Activated naive CD4-positive, alpha-beta T cell treated with anti-CD3 and anti-CD28 coated beads for 36 hours (primary cell): ENCODE data around the gene RUNDC1. TPM values are rescaled to one million over a fixed set of nuclear protein-coding genes. Genes with fewer than 3 reads are reported as not detected.

ENCODE experiments used
- CTCF ChIA-PET: fragments of 350-600 bp; sonication (Branson Sonifier 250); formaldehyde crosslinking; loops from one replicate; lab custom pipeline; 2021; ENCODE audit warnings: antibody characterized with exemption; lab: Charles Lee
- DNase-seq: peaks from one replicate; pipeline ENCODE4 v3.0.0-alpha.2; 2020
- H3K27ac Mint-ChIP-seq: one replicate; pipeline ENCODE4 v1.8.0; 2021; ENCODE audit warnings: mild to moderate bottlenecking, mixed read lengths
- H3K27me3 Mint-ChIP-seq: one replicate; pipeline ENCODE4 v1.8.0; 2021; ENCODE audit warnings: low read depth, mixed read lengths
- H3K36me3 Mint-ChIP-seq: one replicate; pipeline ENCODE4 v1.8.0; 2021; ENCODE audit warnings: low read depth, mixed read lengths
- H3K4me1 Mint-ChIP-seq: one replicate; pipeline ENCODE4 v1.8.0; 2021; ENCODE audit warnings: low read depth, mixed read lengths
- H3K4me3 Mint-ChIP-seq: one replicate; pipeline ENCODE4 v1.8.0; 2021; ENCODE audit warnings: mild to moderate bottlenecking, moderate library complexity, mixed read lengths
- H3K9me3 Mint-ChIP-seq: one replicate; pipeline ENCODE4 v1.8.0; 2021; ENCODE audit warnings: mixed read lengths
- intact Hi-C: fragments of 100-400 bp; cut with micrococcal nuclease; formaldehyde crosslinking; loops from one replicate; pipeline ENCODE4 v1.15.1; 2023
- total RNA-seq, 2 experiments: library from RNA; stranded (reverse); gene quantifications; one replicate each; pipeline ENCODE4 v1.2.3, GENCODE V29; 2021

The RUNDC1 gene
- total RNA-seq, 2 experiments from 2014 or later, result 5.9 to 6.5 TPM

- peak; percentile 90 for DNase-seq
- CTCF ChIA-PET, result interaction anchor here (0.7 to 1.4 kb wide), 9 partner anchors 12 to 458 kb away, joined by 3 to 7 read pairs (median 3); partner anchors contain the start of genes BECN1 and RPL27
- intact Hi-C loops, result loop anchor here (1.0 kb wide), 3 partner anchors 101 to 291 kb away; partner anchors contain the start of gene BRCA1
- peak within 1 kb of the TSS; percentile 80 for H3K4me3 Mint-ChIP-seq
- H3K27ac Mint-ChIP-seq, result no peak within 1 kb of the TSS
- peaks cover 24% of the 10 kb centered on the region for H3K4me1 Mint-ChIP-seq
- H3K36me3 Mint-ChIP-seq, result no peaks in the 10 kb centered on the region
- no peaks in the 10 kb centered on the region for H3K9me3 Mint-ChIP-seq
- H3K27me3 Mint-ChIP-seq, result no peaks in the 10 kb centered on the region
Observed at GRCh38 chr17:43024407-43025289, 44.3 kb downstream of the RUNDC1 start, which contains the start of gene RND2. RND2 (plus strand) TSS chr17:43025231; CDS start chr17:43025348, 117 bp downstream.

- intact Hi-C loops, result no loop called here
- H3K4me3 Mint-ChIP-seq, result peak overlapping the region; percentile 45
- CTCF ChIA-PET, result no interaction called here
- H3K27me3 Mint-ChIP-seq, result no peaks in the 10 kb centered on the region
- H3K4me1 Mint-ChIP-seq, result peaks cover 18% of the 10 kb centered on the region
- no peaks in the 10 kb centered on the region for H3K9me3 Mint-ChIP-seq
- no peak overlapping the region for H3K27ac Mint-ChIP-seq
- no peaks in the 10 kb centered on the region for H3K36me3 Mint-ChIP-seq
- no peak for DNase-seq
Observed at GRCh38 chr17:43025290-43025657, 44.9 kb downstream of the RUNDC1 start.

- H3K36me3 Mint-ChIP-seq, result no peaks in the 10 kb centered on the region
- no peaks in the 10 kb centered on the region for H3K9me3 Mint-ChIP-seq
- intact Hi-C loops, result no loop called here
- H3K4me1 Mint-ChIP-seq, result peaks cover 17% of the 10 kb centered on the region
- DNase-seq, result no peak
- H3K27ac Mint-ChIP-seq, result no peak overlapping the region
- H3K27me3 Mint-ChIP-seq, result no peaks in the 10 kb centered on the region
- CTCF ChIA-PET, result no interaction called here
- no peak overlapping the region for H3K4me3 Mint-ChIP-seq
Observed at GRCh38 chr17:43025766-43026537, 45.6 kb downstream of the RUNDC1 start.

GRCh38 chr17:43026595-43026994 lies 46.2 kb downstream of the RUNDC1 start:
- Mint-ChIP-seq H3K9me3 (no peaks in the 10 kb centered on the region), H3K27me3 (no peaks in the 10 kb centered on the region), H3K27ac (no peak overlapping the region), H3K4me1 (peaks cover 12% of the 10 kb centered on the region), H3K4me3 (no peak overlapping the region), H3K36me3 (no peaks in the 10 kb centered on the region)
- intact Hi-C loops, result no loop called here
- CTCF ChIA-PET, result interaction anchor here (0.6 kb wide), 1 partner anchor 346 kb away, joined by 3 read pairs; no protein-coding TSS in a partner anchor
- DNase-seq, result no peak

- H3K4me1 Mint-ChIP-seq, result peaks cover 9% of the 10 kb centered on the region
- CTCF ChIA-PET, result interaction anchor here (0.6 kb wide), 1 partner anchor 347 kb away, joined by 3 read pairs; no protein-coding TSS in a partner anchor
- H3K9me3 Mint-ChIP-seq, result no peaks in the 10 kb centered on the region
- no peak overlapping the region for H3K4me3 Mint-ChIP-seq
- intact Hi-C loops, result no loop called here
- DNase-seq, result no peak
- H3K36me3 Mint-ChIP-seq, result no peaks in the 10 kb centered on the region
- no peaks in the 10 kb centered on the region for H3K27me3 Mint-ChIP-seq
- no peak overlapping the region for H3K27ac Mint-ChIP-seq
Observed at GRCh38 chr17:43027091-43028032, 47.0 kb downstream of the RUNDC1 start.

GRCh38 chr17:43028221-43028861 lies 48.0 kb downstream of the RUNDC1 start:
- Mint-ChIP-seq H3K27me3 (no peaks in the 10 kb centered on the region), H3K27ac (no peak overlapping the region), H3K4me3 (no peak overlapping the region), H3K9me3 (no peaks in the 10 kb centered on the region), H3K4me1 (peaks cover 9% of the 10 kb centered on the region), H3K36me3 (no peaks in the 10 kb centered on the region)
- intact Hi-C loops, result no loop called here
- CTCF ChIA-PET, result no interaction called here
- no peak for DNase-seq

- no peak overlapping the region for H3K27ac Mint-ChIP-seq
- H3K27me3 Mint-ChIP-seq, result no peaks in the 10 kb centered on the region
- no peaks in the 10 kb centered on the region for H3K9me3 Mint-ChIP-seq
- H3K4me1 Mint-ChIP-seq, result no peaks in the 10 kb centered on the region
- no peaks in the 10 kb centered on the region for H3K36me3 Mint-ChIP-seq
- no peak overlapping the region for H3K4me3 Mint-ChIP-seq
- no peak for DNase-seq
- intact Hi-C loops, result no loop called here
- CTCF ChIA-PET, result interaction anchor here (0.7 kb wide), 1 partner anchor 45 kb away, joined by 3 read pairs; no protein-coding TSS in a partner anchor
Observed at GRCh38 chr17:43030137-43030767, 49.9 kb downstream of the RUNDC1 start.

GRCh38 chr17:43031666-43032065 lies 51.3 kb downstream of the RUNDC1 start:
- no peak for DNase-seq
- Mint-ChIP-seq H3K36me3 (no peaks in the 10 kb centered on the region), H3K9me3 (no peaks in the 10 kb centered on the region), H3K4me3 (no peak overlapping the region), H3K4me1 (no peaks in the 10 kb centered on the region), H3K27ac (no peak overlapping the region), H3K27me3 (no peaks in the 10 kb centered on the region)
- CTCF ChIA-PET, result interaction anchor here (0.9 kb wide), 1 partner anchor 10 kb away, joined by 3 read pairs; no protein-coding TSS in a partner anchor
- intact Hi-C loops, result no loop called here

- no peak overlapping the region for H3K27ac Mint-ChIP-seq
- intact Hi-C loops, result no loop called here
- CTCF ChIA-PET, result no interaction called here
Observed at GRCh38 chr17:43033948-43034881, 53.9 kb downstream of the RUNDC1 start.

GRCh38 chr17:43034894-43035293 lies 54.5 kb downstream of the RUNDC1 start:
- H3K27me3 Mint-ChIP-seq, result no peaks in the 10 kb centered on the region
- H3K36me3 Mint-ChIP-seq, result no peaks in the 10 kb centered on the region
- CTCF ChIA-PET, result no interaction called here
- H3K27ac Mint-ChIP-seq, result no peak overlapping the region
- no peak overlapping the region for H3K4me3 Mint-ChIP-seq
- no peaks in the 10 kb centered on the region for H3K4me1 Mint-ChIP-seq
- no peak for DNase-seq
- intact Hi-C loops, result no loop called here
- H3K9me3 Mint-ChIP-seq, result no peaks in the 10 kb centered on the region

More at GRCh38 chr17:43033948-43034881, 53.9 kb downstream of the RUNDC1 start:
- Mint-ChIP-seq H3K27me3 (no peaks in the 10 kb centered on the region), H3K4me1 (no peaks in the 10 kb centered on the region), H3K9me3 (no peaks in the 10 kb centered on the region), H3K36me3 (no peaks in the 10 kb centered on the region), H3K4me3 (no peak overlapping the region)
- no peak for DNase-seq
